ENCODE data around the gene HBG2.

Gene HBG2

GRCh38 chr11:5237420-5237819, 17.2 kb downstream of the HBG2 start:
- no peak for DNase-seq (ENCODE audit: low read depth)
- TF ChIP-seq CTCF (IDR thresholded peaks at IDR 0.05; ENCODE audit: control insufficient read depth, extremely low read depth, insufficient read depth): no peak
- no peak overlapping the region for H3K4me3 ChIP-seq (ENCODE audit: low read depth, low read length)

GRCh38 chr11:5235364-5236095, 19.1 kb downstream of the HBG2 start:
- no peak for TF ChIP-seq CTCF (IDR thresholded peaks at IDR 0.05; ENCODE audit: control insufficient read depth, extremely low read depth, insufficient read depth)
- no peak for DNase-seq (ENCODE audit: low read depth)
- H3K4me3 ChIP-seq (ENCODE audit: low read depth, low read length): no peak overlapping the region

GRCh38 chr11:5234381-5234834, 20.2 kb downstream of the HBG2 start, which contains the start of gene HBD:
Gene HBD (minus strand): TSS chr11:5234483. CDS start chr11:5234433, 50 bp downstream.
- no peak for DNase-seq (ENCODE audit: low read depth)
- TF ChIP-seq CTCF (IDR thresholded peaks at IDR 0.05; ENCODE audit: control insufficient read depth, extremely low read depth, insufficient read depth): no peak

GRCh38 chr11:5233307-5233706, 21.3 kb downstream of the HBG2 start:
- DNase-seq (ENCODE audit: low read depth): no peak
- TF ChIP-seq CTCF (IDR thresholded peaks at IDR 0.05; ENCODE audit: control insufficient read depth, extremely low read depth, insufficient read depth): no peak
- H3K4me3 ChIP-seq (ENCODE audit: low read depth, low read length): no peak overlapping the region

More at GRCh38 chr11:5234381-5234834, 20.2 kb downstream of the HBG2 start, which contains the start of gene HBD:
- H3K4me3 ChIP-seq (ENCODE audit: low read depth, low read length): no peak within 1 kb of the TSS

- TF ChIP-seq CTCF (IDR thresholded peaks at IDR 0.05; ENCODE audit: control insufficient read depth, extremely low read depth, insufficient read depth): no peak
- no peak for DNase-seq (ENCODE audit: low read depth)
- H3K4me3 ChIP-seq (ENCODE audit: low read depth, low read length): no peak overlapping the region
Observed at GRCh38 chr11:5232821-5233220, 21.8 kb downstream of the HBG2 start.

- no peak for DNase-seq (ENCODE audit: low read depth)
- H3K4me3 ChIP-seq (ENCODE audit: low read depth, low read length): no peak overlapping the region
- TF ChIP-seq CTCF (IDR thresholded peaks at IDR 0.05; ENCODE audit: control insufficient read depth, extremely low read depth, insufficient read depth): no peak
Observed at GRCh38 chr11:5232176-5232575, 22.4 kb downstream of the HBG2 start.

- no peak for DNase-seq (ENCODE audit: low read depth)
- TF ChIP-seq CTCF (IDR thresholded peaks at IDR 0.05; ENCODE audit: control insufficient read depth, extremely low read depth, insufficient read depth): no peak
- no peak overlapping the region for H3K4me3 ChIP-seq (ENCODE audit: low read depth, low read length)
Observed at GRCh38 chr11:5231111-5231510, 23.5 kb downstream of the HBG2 start.
